WI38 (cell line): ENCODE measurements around the gene TMEM125.

Experiments
- H3K4me3 ChIP-seq: 2 replicates; pipeline ENCODE4 v1.5.1; 2011; ENCODE audit warnings: low read depth, mild to moderate bottlenecking, control low read depth, low read length
- TF ChIP-seq, protein P1 (sequence below): IDR thresholded peaks from 2 replicates; pipeline ENCODE4 v1.5.1; 2012; ENCODE audit warnings: low read depth, mild to moderate bottlenecking, control low read depth, low read length

Gene TMEM125

DNA sequence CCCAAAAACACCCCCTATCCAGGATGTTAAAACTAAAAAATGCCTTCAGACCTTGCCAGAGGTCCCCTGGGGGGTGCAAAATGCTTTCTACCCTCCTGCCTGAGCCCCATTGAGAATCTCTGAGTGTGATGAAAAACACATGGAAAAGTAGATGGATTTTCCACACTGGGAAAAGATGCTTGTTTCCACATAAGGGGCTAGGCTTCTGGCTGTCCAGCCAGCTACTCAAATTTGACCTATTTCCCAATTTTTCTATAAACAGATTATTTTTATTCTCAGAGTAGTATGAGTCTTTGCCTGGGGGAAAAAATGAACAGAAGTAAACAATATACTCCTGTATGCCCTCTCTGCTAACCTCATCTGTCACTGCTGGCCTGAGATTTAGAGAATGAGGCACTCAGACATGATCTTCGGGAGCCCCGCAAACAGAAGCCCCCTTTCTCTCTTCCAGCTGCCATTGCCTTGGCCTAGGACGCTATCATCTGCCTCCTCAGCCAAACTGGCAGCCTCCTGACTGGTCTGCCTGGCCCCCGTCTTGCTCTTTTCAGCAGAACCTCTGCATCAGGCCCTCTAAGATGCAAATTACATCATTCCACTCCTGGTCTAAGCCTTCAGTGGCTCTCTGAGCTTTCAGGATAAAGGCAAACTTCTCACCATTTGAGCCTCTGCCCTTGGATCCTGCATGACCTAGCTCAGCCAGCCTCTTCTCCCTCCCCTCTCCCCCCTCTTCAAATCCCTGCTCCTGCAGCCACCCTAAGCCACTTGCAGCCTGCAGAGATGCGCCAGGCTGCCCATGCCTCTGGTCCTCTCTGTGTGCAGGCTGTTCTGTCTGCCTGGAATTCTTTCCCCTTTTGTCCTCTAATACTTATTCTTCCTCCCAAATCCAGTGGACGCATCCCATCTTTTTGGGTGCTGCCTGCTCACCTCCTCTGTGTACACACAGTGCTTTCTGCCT lies 39.7 kb upstream of the TMEM125 start:
- H3K4me3 ChIP-seq: no peak overlapping the region
- TF ChIP-seq, protein P1, sequence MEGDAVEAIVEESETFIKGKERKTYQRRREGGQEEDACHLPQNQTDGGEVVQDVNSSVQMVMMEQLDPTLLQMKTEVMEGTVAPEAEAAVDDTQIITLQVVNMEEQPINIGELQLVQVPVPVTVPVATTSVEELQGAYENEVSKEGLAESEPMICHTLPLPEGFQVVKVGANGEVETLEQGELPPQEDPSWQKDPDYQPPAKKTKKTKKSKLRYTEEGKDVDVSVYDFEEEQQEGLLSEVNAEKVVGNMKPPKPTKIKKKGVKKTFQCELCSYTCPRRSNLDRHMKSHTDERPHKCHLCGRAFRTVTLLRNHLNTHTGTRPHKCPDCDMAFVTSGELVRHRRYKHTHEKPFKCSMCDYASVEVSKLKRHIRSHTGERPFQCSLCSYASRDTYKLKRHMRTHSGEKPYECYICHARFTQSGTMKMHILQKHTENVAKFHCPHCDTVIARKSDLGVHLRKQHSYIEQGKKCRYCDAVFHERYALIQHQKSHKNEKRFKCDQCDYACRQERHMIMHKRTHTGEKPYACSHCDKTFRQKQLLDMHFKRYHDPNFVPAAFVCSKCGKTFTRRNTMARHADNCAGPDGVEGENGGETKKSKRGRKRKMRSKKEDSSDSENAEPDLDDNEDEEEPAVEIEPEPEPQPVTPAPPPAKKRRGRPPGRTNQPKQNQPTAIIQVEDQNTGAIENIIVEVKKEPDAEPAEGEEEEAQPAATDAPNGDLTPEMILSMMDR: no peak

GRCh38 chr1:43232074-43232473 lies 37.7 kb upstream of the TMEM125 start:
- TF ChIP-seq, protein P1: no peak
- H3K4me3 ChIP-seq: no peak overlapping the region

DNA sequence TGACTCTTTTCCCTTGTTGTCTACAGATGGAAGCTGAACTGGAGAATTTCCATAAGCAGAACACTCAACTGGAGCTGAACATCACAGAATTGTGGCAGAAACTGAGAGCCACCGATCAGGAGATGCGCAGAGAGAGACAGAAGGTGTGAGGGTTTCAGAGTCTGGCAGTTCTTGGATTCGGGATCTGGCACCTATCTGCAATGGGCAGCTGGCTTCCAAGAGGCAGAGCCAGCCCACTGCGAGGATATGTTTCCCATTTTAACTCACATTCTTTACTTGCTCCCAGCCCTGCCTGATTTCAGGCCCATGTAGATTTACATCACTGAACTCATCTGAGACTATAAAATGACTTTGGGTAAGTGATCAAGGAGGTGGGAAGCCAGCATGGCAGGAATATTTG lies 37.3 kb upstream of the TMEM125 start:
- no peak overlapping the region for H3K4me3 ChIP-seq
- TF ChIP-seq, protein P1: no peak

- H3K4me3 ChIP-seq: no peak overlapping the region
- TF ChIP-seq, protein P1: no peak
Measured at GRCh38 chr1:43233631-43234030, 36.2 kb upstream of the TMEM125 start.

DNA sequence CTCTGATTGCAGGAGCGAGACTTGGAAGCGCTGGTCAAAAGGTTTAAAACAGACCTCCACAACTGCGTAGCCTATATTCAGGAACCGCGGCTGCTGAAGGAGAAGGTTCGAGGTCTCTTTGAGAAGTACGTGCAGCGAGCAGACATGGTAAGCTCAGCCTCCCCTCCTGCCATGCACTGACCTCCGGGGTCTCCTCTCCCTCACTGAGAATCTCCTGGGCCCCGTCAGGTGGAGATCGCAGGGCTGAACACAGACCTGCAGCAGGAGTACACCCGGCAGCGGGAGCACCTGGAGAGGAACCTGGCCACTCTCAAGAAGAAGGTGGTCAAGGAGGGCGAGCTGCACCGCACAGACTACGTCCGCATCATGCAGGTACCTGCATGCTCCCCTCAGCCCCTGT lies 35.5 kb upstream of the TMEM125 start:
- TF ChIP-seq, protein P1: no peak
- no peak overlapping the region for H3K4me3 ChIP-seq

DNA sequence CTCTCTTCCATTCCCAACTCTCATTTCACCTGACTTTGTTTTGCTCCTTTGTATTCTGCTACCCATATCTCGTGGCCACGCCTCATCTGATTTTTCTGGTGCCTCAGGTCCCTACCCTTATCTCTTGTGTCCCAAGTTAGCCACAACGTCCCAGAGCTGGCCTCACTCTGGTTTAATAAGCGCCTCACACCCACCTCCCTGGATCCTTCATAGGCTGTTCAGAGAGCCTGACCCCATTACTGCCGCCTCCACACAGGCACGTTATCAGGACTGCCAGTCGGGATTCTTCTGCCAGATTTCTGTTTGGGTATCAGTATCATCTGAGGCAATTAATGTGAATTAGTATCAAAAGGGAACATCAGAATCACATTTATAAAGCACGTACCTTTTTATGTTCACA lies 34.7 kb upstream of the TMEM125 start:
- TF ChIP-seq, protein P1: no peak
- H3K4me3 ChIP-seq: no peak overlapping the region

DNA sequence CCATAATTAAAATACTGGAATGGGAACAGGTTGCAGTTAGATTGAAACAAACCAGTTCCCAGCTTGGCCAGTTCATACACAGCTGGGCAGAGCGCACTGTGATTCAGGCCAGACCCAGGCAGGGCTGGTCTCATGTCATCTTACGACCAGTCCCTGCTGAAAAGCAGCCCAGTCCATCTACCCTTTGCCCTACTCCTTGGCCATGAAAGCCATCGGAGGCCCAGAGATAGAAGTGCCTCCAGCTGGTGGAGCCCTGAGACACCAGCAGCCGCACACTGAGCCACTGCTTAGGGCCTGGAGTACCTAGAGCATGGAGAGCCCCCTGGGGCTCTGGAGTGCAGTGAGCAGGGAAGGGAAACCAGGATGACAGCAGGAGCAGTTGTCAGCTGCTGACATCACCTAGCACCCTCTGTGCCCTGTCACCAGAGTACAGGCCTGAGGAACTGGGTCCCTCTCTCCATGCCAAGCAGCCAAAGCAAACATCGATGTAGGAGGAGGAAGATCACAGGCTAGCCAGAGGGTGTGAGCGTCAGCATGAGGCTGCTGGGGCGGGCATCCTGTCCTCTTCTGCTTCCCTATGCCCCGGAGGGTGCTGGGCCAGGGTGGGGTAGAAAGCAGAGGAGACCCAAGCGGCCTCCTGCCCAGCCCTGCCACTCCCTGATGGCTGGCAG lies 34.2 kb upstream of the TMEM125 start:
- TF ChIP-seq, protein P1: no peak

More for the DNA sequence above, 34.2 kb upstream of the TMEM125 start:
- no peak overlapping the region for H3K4me3 ChIP-seq
